D341Med (cell line): Measurements from ENCODE around the gene PKNOX2.
"Not testable (repeated sequence)": the region's sequence is repeated elsewhere in the genome, so short reads cannot be mapped to it uniquely, and the experiment has no call there.

ENCODE experiments used
- DNase-seq: peaks from one replicate; pipeline ENCODE4 v3.0.0; 2012; ENCODE audit warnings: low spot score

Gene PKNOX2

GRCh38 chr11:125202362-125202880 lies 37.9 kb downstream of the PKNOX2 start:
- DNase-seq = no peak

- DNase-seq = no peak
Observed at GRCh38 chr11:125202977-125203376, 38.4 kb downstream of the PKNOX2 start.

- DNase-seq = no peak
Observed at GRCh38 chr11:125207866-125208425, 43.4 kb downstream of the PKNOX2 start.

GRCh38 chr11:125210066-125210465 lies 45.5 kb downstream of the PKNOX2 start:
- DNase-seq = no peak

- DNase-seq = no peak
Observed at GRCh38 chr11:125211191-125211947, 46.8 kb downstream of the PKNOX2 start.

- DNase-seq = no peak
Observed at GRCh38 chr11:125211948-125212340, 47.4 kb downstream of the PKNOX2 start.

GRCh38 chr11:125214601-125215565 lies 50.3 kb downstream of the PKNOX2 start:
- no peak for DNase-seq

- DNase-seq = no peak
Observed at GRCh38 chr11:125215976-125216375, 51.4 kb downstream of the PKNOX2 start.

- DNase-seq = no peak
Observed at GRCh38 chr11:125218336-125218735, 53.8 kb downstream of the PKNOX2 start.

- no peak for DNase-seq
Observed at GRCh38 chr11:125221461-125221860, 56.9 kb downstream of the PKNOX2 start.

- no peak for DNase-seq
Observed at GRCh38 chr11:125222494-125222893, 57.9 kb downstream of the PKNOX2 start.

- DNase-seq = not testable (repeated sequence)
Observed at GRCh38 chr11:125223161-125223560, 58.6 kb downstream of the PKNOX2 start.

- no peak for DNase-seq
Observed at GRCh38 chr11:125223901-125224361, 59.4 kb downstream of the PKNOX2 start.

- peak; percentile 50 for DNase-seq
Observed at GRCh38 chr11:125224391-125225021, 60.0 kb downstream of the PKNOX2 start.

- DNase-seq = no peak
Observed at GRCh38 chr11:125225401-125225800, 60.9 kb downstream of the PKNOX2 start.

- DNase-seq = no peak
Observed at GRCh38 chr11:125226031-125226430, 61.5 kb downstream of the PKNOX2 start.

GRCh38 chr11:125226706-125227105 lies 62.2 kb downstream of the PKNOX2 start:
- no peak for DNase-seq

- no peak for DNase-seq
Observed at GRCh38 chr11:125227151-125227550, 62.6 kb downstream of the PKNOX2 start.

GRCh38 chr11:125228445-125228844 lies 63.9 kb downstream of the PKNOX2 start:
- no peak for DNase-seq

- DNase-seq = no peak
Observed at GRCh38 chr11:125228993-125229392, 64.4 kb downstream of the PKNOX2 start.

- DNase-seq = no peak
Observed at GRCh38 chr11:125229916-125230315, 65.4 kb downstream of the PKNOX2 start.

GRCh38 chr11:125233116-125233515 lies 68.6 kb downstream of the PKNOX2 start:
- DNase-seq = no peak
